Hypothalamus (tissue), 51 donors: ENCODE results near the gene RUNX3.

Experiments used
- DNase-seq, 51 donors: peaks; one replicate each; lab custom pipeline; 2025; lab: John Stamatoyannopoulos, UW

The RUNX3 gene

GRCh38 chr1:24868016-24868875, 61.8 kb downstream of the RUNX3 start:
- no peak for DNase-seq

DNA sequence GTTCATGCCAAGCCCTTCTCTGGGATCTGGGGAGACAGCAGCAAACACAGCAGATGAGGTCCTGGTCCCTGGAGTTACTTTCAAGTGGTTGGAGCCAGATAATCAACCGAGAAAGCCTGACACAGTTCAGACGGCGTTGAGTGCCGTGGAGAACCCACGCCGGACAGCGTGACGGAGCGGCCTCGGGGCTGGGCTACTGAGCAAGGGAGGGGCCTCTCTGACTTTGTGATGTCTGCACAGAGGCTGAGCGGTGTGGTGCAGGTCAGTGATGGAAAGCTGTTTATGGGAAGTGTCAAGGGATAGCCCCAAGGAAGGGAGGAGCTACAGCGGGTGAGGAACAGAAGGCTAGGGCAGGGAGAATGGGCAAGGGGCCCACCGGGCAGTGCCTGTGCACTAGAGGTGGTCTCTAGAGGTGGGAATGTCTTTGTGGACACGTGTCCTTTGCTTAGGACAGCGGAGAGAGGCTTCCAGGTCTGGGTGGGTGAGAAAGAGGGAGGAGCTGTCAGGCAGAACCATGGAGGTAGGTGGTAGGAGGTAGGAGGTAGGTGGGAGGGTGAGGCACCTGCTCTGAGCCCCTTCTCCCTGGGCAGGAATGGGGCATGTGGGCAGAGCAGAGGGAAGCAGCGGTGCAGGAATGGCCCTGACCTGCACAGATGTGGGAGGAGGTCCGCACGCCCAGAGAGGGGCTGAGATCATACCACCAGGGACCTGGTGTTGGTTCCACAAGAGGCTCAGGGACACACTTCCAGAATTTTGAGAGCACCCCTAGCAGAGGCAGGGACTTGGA, 62.8 kb downstream of the RUNX3 start:
- DNase-seq = no peak

- no peak for DNase-seq
Observed at GRCh38 chr1:24866211-24867083, 63.6 kb downstream of the RUNX3 start.

- DNase-seq = no peak
Observed at GRCh38 chr1:24865587-24865986, 64.5 kb downstream of the RUNX3 start.

- no peak for DNase-seq
Observed at GRCh38 chr1:24865168-24865567, 64.9 kb downstream of the RUNX3 start.

- no peak for DNase-seq
Observed at GRCh38 chr1:24864370-24864777, 65.7 kb downstream of the RUNX3 start.

DNA sequence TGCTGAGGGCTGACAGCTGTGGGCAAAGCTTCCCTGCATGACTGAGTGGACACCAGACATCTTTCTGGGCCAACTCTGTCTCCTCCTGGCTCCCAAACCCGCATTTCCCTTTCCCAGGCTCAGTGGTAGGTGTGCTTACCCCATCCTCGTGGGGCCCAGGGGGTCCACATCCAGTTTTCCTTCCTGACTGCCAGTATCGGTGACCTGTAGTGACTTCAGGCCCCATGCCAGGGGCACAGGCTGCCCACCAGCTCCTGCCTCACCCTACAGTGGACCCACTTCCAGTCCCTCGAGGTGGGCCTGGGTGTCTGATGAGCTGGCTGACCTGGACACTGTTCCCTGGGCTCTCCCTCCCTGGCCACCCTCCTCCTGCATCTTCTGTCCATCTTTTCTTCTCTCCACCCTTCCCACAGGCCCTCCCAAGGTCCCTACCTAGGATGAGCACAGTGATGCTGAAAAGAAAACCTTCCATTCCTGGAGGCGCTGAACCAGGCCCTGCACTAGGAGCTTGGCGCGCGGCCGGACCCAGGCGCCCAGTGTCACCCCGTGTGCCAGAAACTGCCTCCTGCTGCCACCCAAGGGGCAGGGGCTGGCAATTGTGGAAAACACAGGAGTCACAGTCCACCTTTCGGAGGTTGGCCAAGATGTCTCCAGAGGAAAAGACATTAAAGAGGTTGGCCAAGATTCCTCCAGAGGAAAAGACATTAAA, 67.1 kb downstream of the RUNX3 start:
- DNase-seq = no peak

- no peak for DNase-seq
Observed at GRCh38 chr1:24861821-24862727, 68.0 kb downstream of the RUNX3 start.

GRCh38 chr1:24860841-24861240, 69.2 kb downstream of the RUNX3 start:
- no peak for DNase-seq

GRCh38 chr1:24859063-24860010, 70.7 kb downstream of the RUNX3 start:
- no peak for DNase-seq

DNA sequence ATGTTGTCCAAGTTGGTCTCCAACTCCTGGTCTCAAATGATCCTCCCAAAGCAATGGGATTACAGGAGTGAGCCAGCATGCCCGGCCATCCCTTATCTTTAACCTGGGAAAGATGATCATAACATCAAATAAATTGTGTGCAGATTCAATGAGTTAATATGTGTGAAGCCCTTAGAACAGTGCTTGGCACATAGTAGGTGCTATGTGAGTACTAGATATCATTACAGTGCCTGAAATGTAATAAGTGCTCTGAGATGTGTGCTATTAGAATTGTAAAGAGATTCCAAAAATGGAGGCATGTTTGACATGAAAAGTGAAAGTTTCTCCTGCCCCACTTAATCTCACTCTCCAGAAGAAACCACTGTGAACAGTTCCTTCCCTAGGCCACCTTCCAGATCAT, 71.8 kb downstream of the RUNX3 start:
- no peak for DNase-seq

- no peak for DNase-seq
Observed at GRCh38 chr1:24857507-24858133, 72.5 kb downstream of the RUNX3 start.

DNA sequence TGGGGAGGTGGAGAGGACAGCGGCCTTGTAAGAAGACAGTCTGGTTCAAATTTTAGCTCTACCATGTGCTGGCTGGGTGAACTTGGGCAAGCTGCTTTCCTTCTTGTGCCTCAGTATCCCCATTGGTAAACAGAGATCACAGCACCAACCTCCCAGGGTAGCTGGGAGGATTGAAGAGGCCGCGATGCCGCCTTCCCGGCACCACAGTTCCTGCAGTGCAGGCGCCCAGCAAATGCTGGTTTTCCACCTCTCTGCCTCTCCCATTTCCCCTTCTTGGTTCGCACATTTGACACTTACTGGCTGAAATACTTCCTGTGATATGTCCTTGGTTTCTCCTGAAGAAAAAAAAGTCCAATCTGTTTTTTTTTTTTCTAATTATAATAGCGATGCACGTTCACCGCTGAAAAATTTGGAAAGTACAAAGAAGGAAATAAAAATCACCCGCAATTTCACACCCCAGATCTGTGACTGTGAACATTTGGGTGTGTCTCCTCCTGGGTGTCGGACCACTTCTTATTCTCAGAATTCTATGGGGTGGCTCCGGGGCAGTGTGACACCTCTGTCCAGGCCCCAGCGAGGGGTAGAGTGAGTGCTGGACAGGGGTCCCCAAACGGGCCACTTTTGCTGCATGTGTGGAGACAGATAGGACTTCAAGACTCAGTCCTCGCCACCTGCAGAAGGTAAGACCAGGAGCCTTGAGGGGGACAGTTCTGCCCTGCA, 73.1 kb downstream of the RUNX3 start:
- no peak for DNase-seq

GRCh38 chr1:24855474-24855873, 74.6 kb downstream of the RUNX3 start:
- DNase-seq = no peak

DNA sequence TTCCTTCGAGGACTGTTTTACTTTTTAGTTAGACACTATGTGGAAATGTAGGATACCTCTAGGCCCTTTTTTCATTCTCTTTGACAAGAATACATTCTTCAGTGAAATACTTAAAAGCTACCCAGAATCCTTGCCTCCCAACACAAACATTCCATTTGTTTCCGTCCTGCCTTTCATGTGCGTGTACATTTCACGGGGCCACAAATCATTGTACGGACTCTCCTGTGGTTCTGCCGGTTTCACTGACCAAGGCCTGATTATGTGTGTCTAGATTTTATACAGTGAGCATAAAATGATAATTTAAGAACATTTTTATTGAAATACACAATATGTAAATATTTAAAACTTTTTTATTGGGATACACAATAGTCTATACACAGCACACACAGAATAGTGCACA, 76.4 kb downstream of the RUNX3 start:
- DNase-seq = no peak

DNA sequence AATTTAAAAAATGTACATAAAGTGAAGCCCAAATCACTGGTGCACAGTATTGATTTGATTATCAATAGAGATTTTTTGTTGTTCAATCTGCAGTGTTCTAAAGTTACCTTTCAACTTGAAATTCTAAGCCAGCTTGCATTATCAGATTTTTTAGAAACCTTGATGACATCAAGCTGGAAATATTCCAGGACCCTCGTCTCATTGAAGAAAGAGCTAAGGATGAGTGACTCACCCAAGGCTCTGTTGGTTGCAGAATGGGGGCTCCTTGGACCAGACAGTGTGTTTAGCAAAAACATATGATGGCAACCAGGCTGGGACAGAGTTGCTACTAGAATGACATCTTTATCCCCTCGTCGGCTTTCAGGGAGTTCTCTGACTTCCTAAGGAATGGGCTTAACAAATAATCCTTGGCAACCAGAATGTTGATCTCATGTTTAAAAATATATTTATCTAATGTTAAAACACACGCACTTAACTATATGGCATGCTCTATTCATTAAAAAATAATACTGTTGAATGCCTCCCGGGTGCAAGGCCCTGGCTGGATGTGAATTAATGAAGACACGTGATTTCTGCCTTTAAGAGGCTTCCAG, 79.7 kb downstream of the RUNX3 start:
- no peak for DNase-seq
